Fibroblast of lung (primary cell): ENCODE measurements around the gene ATG14.
"Not testable (repeated sequence)": the region's sequence is repeated elsewhere in the genome, so short reads cannot be mapped to it uniquely, and the experiment has no call there.

Experiments used
- EZH2 ChIP-seq: IDR thresholded peaks from 2 replicates; pipeline ENCODE4 v1.5.1; 2012; ENCODE audit warnings: low read length, control low read depth, mild to moderate bottlenecking; ENCODE audit errors: missing control alignments
- TF ChIP-seq, protein P1 (sequence below), 2 donors: IDR thresholded peaks in 1 of 2; conservative IDR thresholded peaks in 1 of 2; 1 replicate in 1 of 2; 2 replicates in 1 of 2; pipeline ENCODE4 v1.5.1; 2011 to 2012; ENCODE audit warnings: low read length in 2 of 2, control low read depth in 1 of 2, inconsistent platforms in 1 of 2, low read depth in 1 of 2, mild to moderate bottlenecking in 1 of 2

DNA sequence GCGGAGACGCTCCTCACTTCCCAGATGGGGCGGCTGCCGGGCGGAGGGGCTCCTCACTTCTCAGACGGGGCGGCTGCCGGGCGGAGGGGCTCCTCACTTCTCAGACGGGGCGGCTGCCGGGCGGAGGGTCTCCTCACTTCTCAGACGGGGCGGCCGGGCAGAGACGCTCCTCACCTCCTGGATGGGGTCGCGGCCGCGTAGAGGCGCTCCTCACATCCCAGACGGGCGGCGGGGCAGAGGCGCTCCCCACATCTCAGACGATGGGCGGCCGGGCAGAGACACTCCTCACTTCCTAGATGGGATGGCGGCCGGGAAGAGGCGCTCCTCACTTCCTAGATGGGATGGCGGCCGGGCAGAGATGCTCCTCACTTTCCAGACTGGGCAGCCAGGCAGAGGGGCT is 44.8 kb upstream of the ATG14 start:
- TF ChIP-seq, protein P1, sequence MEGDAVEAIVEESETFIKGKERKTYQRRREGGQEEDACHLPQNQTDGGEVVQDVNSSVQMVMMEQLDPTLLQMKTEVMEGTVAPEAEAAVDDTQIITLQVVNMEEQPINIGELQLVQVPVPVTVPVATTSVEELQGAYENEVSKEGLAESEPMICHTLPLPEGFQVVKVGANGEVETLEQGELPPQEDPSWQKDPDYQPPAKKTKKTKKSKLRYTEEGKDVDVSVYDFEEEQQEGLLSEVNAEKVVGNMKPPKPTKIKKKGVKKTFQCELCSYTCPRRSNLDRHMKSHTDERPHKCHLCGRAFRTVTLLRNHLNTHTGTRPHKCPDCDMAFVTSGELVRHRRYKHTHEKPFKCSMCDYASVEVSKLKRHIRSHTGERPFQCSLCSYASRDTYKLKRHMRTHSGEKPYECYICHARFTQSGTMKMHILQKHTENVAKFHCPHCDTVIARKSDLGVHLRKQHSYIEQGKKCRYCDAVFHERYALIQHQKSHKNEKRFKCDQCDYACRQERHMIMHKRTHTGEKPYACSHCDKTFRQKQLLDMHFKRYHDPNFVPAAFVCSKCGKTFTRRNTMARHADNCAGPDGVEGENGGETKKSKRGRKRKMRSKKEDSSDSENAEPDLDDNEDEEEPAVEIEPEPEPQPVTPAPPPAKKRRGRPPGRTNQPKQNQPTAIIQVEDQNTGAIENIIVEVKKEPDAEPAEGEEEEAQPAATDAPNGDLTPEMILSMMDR (conservative IDR thresholded peaks at IDR 0.05 in 1 of 2, IDR thresholded peaks at IDR 0.05 in 1 of 2; ENCODE audit: low read depth in 1 of 2, low read length in 2 of 2): not testable (repeated sequence)
- not testable (repeated sequence) for TF ChIP-seq EZH2
